AG04450 (cell line): ENCODE measurements around the gene DRC3. TPM values are rescaled to one million over a fixed set of nuclear protein-coding genes. Genes with fewer than 3 reads are reported as not detected.

Experiments used
- CTCF ChIA-PET: fragments of 300-600, 350-600 bp; formaldehyde crosslinking; extraction: SDS; loops from one replicate; lab custom pipeline; 2022; ENCODE audit warnings: antibody characterized with exemption, inconsistent platforms; lab: Charles Lee
- POLR2A ChIA-PET: fragments of 350-600 bp; formaldehyde crosslinking; extraction: SDS; loops from one replicate; lab custom pipeline; 2021; ENCODE audit warnings: antibody characterized with exemption, inconsistent platforms; lab: Yijun Ruan, JAX
- DNase-seq: peaks from one replicate; pipeline ENCODE4 v3.0.0-alpha.2; 2011; ENCODE audit warnings: low read depth, low spot score
- H3K27ac ChIP-seq: one replicate; pipeline ENCODE4 v1.5.1; 2012; ENCODE audit warnings: low read depth, low read length, control low read depth
- H3K27me3 ChIP-seq: one replicate; pipeline ENCODE4 v1.6.0; 2012; ENCODE audit warnings: low read length; ENCODE audit not compliant: control insufficient read depth, insufficient read depth
- H3K4me3 ChIP-seq: 2 replicates; pipeline ENCODE4 v1.5.1; 2011; ENCODE audit warnings: mild to moderate bottlenecking, low read depth, low read length, control low read depth
- H3K9me3 ChIP-seq: 2 replicates; pipeline ENCODE4 v1.5.1; 2012; ENCODE audit warnings: low read length; ENCODE audit not compliant: control insufficient read depth, insufficient read depth
- polyA plus RNA-seq: library from polyadenylated mRNA; depleted of rRNA; stranded (reverse); fragments of >200 nt; gene quantifications from 2 replicates; pipeline ENCODE4 v1.2.3, GENCODE V29; 2011
- TF ChIP-seq, protein P1 (sequence below): IDR thresholded peaks from 2 replicates; pipeline ENCODE4 v1.5.1; 2011; ENCODE audit warnings: low read depth, low read length, control low read depth, inconsistent platforms

Gene DRC3
- polyA plus RNA-seq, 1 experiment, result 0.52 TPM

DNA sequence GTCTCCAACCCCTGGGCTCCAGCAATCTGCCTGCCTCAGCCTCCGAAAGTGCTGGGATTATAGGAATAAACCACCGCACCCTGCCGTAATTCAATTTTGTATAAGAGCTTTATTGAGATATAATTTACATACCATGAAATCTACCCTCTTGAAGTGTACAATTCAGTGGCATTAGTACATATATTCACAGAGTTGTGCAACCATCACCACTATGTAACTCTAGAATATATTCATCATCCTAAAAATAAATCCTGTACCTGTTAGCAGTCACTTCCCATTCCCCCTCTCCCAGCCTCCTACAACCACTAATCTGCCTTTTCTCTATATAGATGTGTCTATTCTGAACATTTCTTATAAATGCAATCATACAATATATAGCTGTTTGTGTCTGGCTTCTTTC, 26.6 kb upstream of the DRC3 start:
- Histone ChIP-seq H3K9me3 (no peaks in the 10 kb centered on the region), H3K27me3 (no peaks in the 10 kb centered on the region), H3K4me3 (no peak overlapping the region), H3K27ac (no peak overlapping the region)
- CTCF ChIA-PET, result interaction anchor here (2.2 kb wide), 1 partner anchor 27 kb away, joined by 12 read pairs; no protein-coding TSS in a partner anchor
- TF ChIP-seq, protein P1, sequence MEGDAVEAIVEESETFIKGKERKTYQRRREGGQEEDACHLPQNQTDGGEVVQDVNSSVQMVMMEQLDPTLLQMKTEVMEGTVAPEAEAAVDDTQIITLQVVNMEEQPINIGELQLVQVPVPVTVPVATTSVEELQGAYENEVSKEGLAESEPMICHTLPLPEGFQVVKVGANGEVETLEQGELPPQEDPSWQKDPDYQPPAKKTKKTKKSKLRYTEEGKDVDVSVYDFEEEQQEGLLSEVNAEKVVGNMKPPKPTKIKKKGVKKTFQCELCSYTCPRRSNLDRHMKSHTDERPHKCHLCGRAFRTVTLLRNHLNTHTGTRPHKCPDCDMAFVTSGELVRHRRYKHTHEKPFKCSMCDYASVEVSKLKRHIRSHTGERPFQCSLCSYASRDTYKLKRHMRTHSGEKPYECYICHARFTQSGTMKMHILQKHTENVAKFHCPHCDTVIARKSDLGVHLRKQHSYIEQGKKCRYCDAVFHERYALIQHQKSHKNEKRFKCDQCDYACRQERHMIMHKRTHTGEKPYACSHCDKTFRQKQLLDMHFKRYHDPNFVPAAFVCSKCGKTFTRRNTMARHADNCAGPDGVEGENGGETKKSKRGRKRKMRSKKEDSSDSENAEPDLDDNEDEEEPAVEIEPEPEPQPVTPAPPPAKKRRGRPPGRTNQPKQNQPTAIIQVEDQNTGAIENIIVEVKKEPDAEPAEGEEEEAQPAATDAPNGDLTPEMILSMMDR, result no peak
- POLR2A ChIA-PET, result interaction anchor here (1.0 to 1.2 kb wide), 2 partner anchors 26 to 1022 kb away, joined by 3 read pairs; partner anchors contain the start of genes DRC3 and TOM1L2
- no peak for DNase-seq

DNA sequence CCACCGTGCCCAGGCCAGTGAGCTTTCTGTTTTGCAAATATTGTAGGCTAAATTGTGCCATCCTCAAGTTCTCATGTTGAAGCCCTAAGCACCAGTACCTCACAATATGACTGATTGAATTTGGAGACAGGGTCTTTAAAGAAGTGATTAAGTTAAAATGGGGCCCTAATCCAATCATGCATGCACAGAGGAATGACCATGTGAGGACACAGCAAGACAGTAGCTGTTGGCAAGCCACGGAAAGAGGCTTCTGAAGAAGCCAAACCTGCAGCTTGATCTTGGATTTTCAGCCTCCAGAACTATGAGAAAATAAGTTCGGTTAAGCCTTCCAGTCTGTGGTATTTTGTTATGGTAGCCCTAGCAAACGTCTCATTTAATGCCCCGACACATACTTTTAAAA, 25.4 kb upstream of the DRC3 start:
- Histone ChIP-seq H3K4me3 (no peak overlapping the region), H3K27ac (peak overlapping the region; percentile 31), H3K27me3 (no peaks in the 10 kb centered on the region), H3K9me3 (no peaks in the 10 kb centered on the region)
- DNase-seq, result no peak
- ChIA-PET CTCF (interaction anchor here (0.6 to 2.2 kb wide), 4 partner anchors 16 to 56 kb away, joined by 3 to 12 read pairs (median 4); no protein-coding TSS in a partner anchor), POLR2A (interaction anchor here (1.0 to 1.1 kb wide), 2 partner anchors 25 to 34 kb away, joined by 3 read pairs; partner anchors contain the start of genes DRC3 and TOM1L2)
- TF ChIP-seq, protein P1, result no peak

DNA sequence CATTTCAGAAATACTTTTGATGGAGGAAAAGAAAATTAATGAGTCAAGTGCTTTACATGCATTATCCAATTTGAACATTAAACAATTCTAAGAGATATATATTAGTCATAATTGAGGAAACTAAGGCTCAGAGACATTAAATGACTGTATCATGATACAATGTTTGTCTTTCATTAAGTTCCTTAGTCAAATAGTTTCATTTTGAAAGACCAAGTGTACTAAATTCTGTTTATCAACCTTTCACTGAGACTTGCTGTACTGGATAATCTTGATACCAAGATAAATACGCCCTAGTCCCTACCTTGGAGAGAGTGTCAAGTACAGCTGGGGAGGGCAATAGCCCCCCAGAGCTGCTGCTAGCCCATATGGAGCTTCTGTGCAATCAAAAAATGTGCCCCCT, 24.7 kb upstream of the DRC3 start:
- ChIA-PET CTCF (interaction anchor here (1.2 to 2.2 kb wide), 2 partner anchors 29 to 57 kb away, joined by 4 to 12 read pairs; no protein-coding TSS in a partner anchor), POLR2A (interaction anchor here (1.1 kb wide), 1 partner anchor 34 kb away, joined by 3 read pairs; no protein-coding TSS in a partner anchor)
- Histone ChIP-seq H3K9me3 (no peaks in the 10 kb centered on the region), H3K4me3 (no peak overlapping the region), H3K27ac (peak overlapping the region; percentile 31), H3K27me3 (no peaks in the 10 kb centered on the region)
- no peak for DNase-seq
- TF ChIP-seq, protein P1, result no peak

DNA sequence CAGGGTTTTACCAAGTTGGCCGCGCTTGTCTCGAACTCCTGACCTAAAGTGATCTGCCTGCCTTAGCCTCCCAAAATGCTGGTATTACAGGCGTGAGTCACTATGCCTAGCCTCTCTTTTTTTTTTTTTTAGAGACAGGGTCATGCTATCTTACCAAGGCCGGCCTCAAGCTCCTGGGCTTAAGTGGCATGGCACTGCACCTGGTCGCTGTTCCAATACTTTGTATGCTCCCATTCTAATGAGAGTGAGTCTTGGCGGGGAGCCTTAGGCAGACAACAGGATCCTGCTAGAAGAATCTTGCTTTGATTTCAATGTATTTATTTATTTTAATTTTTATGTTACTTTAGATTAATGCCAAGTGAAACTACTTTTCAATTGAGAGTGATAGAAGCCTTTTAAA, 22.3 kb upstream of the DRC3 start:
- H3K27ac ChIP-seq, result no peak overlapping the region
- H3K9me3 ChIP-seq, result no peaks in the 10 kb centered on the region
- CTCF ChIA-PET, result no interaction called here
- DNase-seq, result no peak
- no peaks in the 10 kb centered on the region for H3K27me3 ChIP-seq
- no peak overlapping the region for H3K4me3 ChIP-seq
- TF ChIP-seq, protein P1, result no peak
- POLR2A ChIA-PET, result no interaction called here

DNA sequence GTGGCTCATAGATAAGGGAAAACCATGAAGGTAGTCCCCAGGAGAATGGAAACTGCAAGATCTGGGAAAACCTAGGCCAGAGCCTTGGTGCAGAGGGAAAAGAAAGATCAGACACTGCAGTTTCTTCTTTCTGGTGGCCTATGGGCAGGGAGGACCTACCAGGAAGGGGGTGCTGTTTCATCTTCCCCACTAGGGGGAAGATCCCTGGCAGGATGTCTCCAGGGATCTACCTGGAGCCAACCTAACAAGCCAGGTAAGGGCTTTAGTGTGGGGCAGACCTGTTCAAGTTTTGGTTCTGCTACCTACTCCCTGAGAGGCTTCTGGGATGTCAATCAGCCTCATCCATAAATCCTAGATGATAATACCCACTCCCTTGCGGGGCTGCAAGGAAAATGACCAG, 21.9 kb upstream of the DRC3 start:
- CTCF ChIA-PET, result no interaction called here
- POLR2A ChIA-PET, result no interaction called here
- H3K27ac ChIP-seq, result no peak overlapping the region
- no peaks in the 10 kb centered on the region for H3K9me3 ChIP-seq
- no peaks in the 10 kb centered on the region for H3K27me3 ChIP-seq
- H3K4me3 ChIP-seq, result no peak overlapping the region
- TF ChIP-seq, protein P1, result peak; percentile 37
- DNase-seq, result no peak
